Suprapubic skin (tissue), 4 donors: ENCODE results near the gene MTRF1L. TPM values are rescaled to one million over a fixed set of nuclear protein-coding genes. Genes with fewer than 3 reads are reported as not detected.

ENCODE experiments used
- DNase-seq, 2 donors: peaks; one replicate each; pipeline ENCODE4 v3.0.0-alpha.2; 2019; ENCODE audit warnings: low spot score in 2 of 2
- H3K27ac ChIP-seq: fragments of 200-600 bp; sonication (generic); one replicate; pipeline ENCODE4 v1.5.1; 2019
- H3K27me3 ChIP-seq: fragments of 200-600 bp; sonication (generic); one replicate; pipeline ENCODE4 v1.5.1; 2019
- H3K36me3 ChIP-seq: fragments of 200-600 bp; sonication (generic); one replicate; pipeline ENCODE4 v1.5.1; 2019
- H3K4me1 ChIP-seq: fragments of 200-600 bp; sonication (generic); one replicate; pipeline ENCODE4 v1.5.1; 2019
- H3K4me3 ChIP-seq: fragments of 200-600 bp; sonication (generic); one replicate; pipeline ENCODE4 v1.5.1; 2019; ENCODE audit warnings: mild to moderate bottlenecking
- H3K9me3 ChIP-seq: fragments of 200-600 bp; sonication (generic); one replicate; pipeline ENCODE4 v1.5.1; 2019
- EP300 ChIP-seq: sonication (generic); formaldehyde crosslinking; IDR thresholded peaks from one replicate; pipeline ENCODE4 v1.6.1; 2017; ENCODE audit warnings: antibody characterized with exemption
- POLR2A ChIP-seq, 2 donors: fragments of 450-650 bp; IDR thresholded peaks; one replicate each; pipeline ENCODE4 v1.6.1; 2017; ENCODE audit warnings: antibody characterized with exemption in 2 of 2, mild to moderate bottlenecking in 2 of 2, moderate library complexity in 2 of 2
- POLR2AphosphoS5 ChIP-seq, 3 donors: sonication (generic); formaldehyde crosslinking; IDR thresholded peaks; one replicate each; pipeline ENCODE4 v1.6.1; 2017; ENCODE audit warnings: antibody characterized with exemption in 3 of 3
- WGBS: methylation state at CpG from one replicate; pipeline ENCODE4 v1.1.5; 2018; 5-methylcytosine and 5-hydroxymethylcytosine counted together
- total RNA-seq, 4 donors: library from RNA; depleted of rRNA; stranded (reverse); fragments of >200 nt; gene quantifications; one replicate each; pipeline ENCODE4 v1.1.0, GENCODE V29; 2016
- TF ChIP-seq, protein P1 (sequence below), 2 donors: fragments of 200-600 bp in 1 of 2; fragments of 450-650 bp in 1 of 2; sonication (generic) in 1 of 2; IDR thresholded peaks; one replicate each; pipeline ENCODE4 v1.5.1; 2016 to 2019; ENCODE audit warnings: antibody characterized with exemption in 2 of 2, mild to moderate bottlenecking in 1 of 2, moderate library complexity in 1 of 2

Gene MTRF1L
- total RNA-seq, 4 donors from 2014 or later = 10.7 to 16.5 (median 12.3) TPM

DNA sequence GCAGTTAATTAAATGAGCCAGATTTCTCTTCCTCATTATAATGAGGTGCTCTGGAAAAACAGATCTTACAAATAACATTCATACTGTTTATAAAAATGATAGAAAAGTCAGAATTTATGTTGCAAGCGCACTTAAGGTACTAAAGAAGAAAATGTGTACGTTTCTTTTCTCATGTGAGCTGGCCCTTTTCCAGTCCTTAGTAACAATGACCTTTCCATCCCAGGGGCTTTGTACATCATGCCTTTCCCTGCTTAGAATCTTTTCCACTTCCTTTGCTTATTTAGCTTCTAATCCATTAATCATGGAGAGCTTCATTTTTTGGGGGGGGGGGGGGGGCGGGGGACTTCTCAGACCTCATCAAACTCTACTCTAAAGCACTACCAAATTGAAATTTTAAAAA is 24.5 kb downstream of the MTRF1L start:
- DNase-seq = no peak
- WGBS = 78% methylated on average over 3 of the region's 3 CpGs
- TF ChIP-seq, protein P1, sequence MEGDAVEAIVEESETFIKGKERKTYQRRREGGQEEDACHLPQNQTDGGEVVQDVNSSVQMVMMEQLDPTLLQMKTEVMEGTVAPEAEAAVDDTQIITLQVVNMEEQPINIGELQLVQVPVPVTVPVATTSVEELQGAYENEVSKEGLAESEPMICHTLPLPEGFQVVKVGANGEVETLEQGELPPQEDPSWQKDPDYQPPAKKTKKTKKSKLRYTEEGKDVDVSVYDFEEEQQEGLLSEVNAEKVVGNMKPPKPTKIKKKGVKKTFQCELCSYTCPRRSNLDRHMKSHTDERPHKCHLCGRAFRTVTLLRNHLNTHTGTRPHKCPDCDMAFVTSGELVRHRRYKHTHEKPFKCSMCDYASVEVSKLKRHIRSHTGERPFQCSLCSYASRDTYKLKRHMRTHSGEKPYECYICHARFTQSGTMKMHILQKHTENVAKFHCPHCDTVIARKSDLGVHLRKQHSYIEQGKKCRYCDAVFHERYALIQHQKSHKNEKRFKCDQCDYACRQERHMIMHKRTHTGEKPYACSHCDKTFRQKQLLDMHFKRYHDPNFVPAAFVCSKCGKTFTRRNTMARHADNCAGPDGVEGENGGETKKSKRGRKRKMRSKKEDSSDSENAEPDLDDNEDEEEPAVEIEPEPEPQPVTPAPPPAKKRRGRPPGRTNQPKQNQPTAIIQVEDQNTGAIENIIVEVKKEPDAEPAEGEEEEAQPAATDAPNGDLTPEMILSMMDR (IDR thresholded peaks at IDR 0.05) = no peak
- no peak for TF ChIP-seq EP300
- Histone ChIP-seq H3K27ac (no peak overlapping the region), H3K4me1 (peaks cover 15% of the 10 kb centered on the region), H3K36me3 (peaks cover 9% of the 10 kb centered on the region), H3K4me3 (no peak overlapping the region), H3K9me3 (no peaks in the 10 kb centered on the region), H3K27me3 (no peaks in the 10 kb centered on the region)

DNA sequence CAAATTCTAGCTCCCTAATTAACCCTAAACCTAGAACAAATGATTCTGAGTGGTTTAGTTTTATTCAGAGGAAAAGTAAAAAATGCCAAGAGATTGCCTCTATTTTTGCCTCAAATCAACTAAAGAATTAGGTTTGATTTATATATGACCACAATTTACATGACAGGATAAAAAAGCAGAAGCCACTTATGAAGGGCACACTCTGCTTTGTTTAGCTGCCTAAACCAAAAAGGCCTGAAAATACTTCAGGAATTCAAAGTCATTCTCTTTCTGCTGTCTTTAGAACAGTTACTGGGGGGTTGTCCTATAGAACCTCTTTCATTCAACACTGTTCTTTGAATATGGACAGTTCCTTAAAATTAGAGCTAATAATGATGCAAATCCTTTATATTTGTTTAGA is 25.0 kb downstream of the MTRF1L start:
- no peak for TF ChIP-seq POLR2A (IDR thresholded peaks at IDR 0.05)
- Histone ChIP-seq H3K4me1 (peaks cover 12% of the 10 kb centered on the region), H3K36me3 (peaks cover 14% of the 10 kb centered on the region)

DNA sequence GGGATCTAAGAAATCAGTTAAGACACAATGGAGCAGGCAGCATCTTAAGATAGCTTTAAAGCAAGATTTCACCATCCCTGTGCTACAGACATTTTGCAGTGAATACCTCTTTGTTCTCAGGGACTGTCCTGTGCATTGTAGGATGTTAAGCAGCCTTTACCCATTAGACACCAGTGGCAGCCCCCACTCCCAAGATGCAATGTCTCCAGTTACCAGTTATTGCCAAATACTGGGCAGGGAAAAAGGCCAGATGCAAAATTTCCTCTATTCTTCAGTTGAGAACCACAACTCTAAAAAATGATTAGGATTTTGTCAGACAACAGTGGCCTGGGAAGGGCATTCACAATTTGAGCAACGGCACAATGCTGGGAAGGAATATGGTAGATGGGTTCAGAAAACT is 25.8 kb downstream of the MTRF1L start:
- TF ChIP-seq, protein P1 (IDR thresholded peaks at IDR 0.05) = no peak
- TF ChIP-seq POLR2A (IDR thresholded peaks at IDR 0.05) (no peak), POLR2AphosphoS5 (IDR thresholded peaks at IDR 0.05) (no peak), EP300 (no peak)

More for the DNA sequence above, 25.0 kb downstream of the MTRF1L start:
- DNase-seq = no peak
- Histone ChIP-seq H3K4me3 (no peak overlapping the region), H3K9me3 (no peaks in the 10 kb centered on the region), H3K27ac (no peak overlapping the region), H3K27me3 (no peaks in the 10 kb centered on the region)

DNA sequence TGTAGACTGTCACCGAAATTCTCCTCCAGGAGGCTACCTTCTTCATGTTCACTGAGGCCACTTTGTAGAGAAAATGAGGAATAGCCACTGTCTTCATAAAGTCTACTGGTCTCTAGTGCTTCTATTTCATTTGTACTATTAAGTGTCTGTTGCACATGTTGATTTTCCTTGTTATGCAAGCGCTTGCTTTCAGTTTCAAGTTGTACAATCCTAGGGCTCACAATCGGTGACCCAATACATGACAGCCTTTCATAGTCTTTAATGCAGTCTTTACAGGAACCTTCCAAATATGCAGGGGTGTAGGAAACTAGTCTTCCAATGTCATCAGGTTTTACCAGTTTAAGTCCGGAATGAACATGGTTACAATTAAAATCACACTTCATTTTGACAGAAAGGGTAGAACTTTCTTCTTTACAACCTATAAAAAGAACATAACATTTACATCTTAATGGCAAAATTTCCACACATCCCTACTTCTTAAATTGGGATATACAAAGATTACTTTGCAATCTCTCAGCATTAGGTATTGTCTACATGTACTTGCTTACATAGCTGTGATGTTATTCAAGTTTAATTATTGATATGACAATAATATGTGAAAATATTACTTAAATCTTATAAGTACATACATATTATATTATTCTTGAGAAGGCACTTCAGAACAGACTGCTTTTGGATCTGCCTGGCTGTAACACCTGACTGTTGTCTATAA is 27.1 kb downstream of the MTRF1L start:
- Histone ChIP-seq H3K9me3 (no peaks in the 10 kb centered on the region), H3K27me3 (no peaks in the 10 kb centered on the region), H3K4me3 (no peak overlapping the region), H3K36me3 (peaks cover 36% of the 10 kb centered on the region), H3K4me1 (no peaks in the 10 kb centered on the region), H3K27ac (no peak overlapping the region)
- TF ChIP-seq POLR2A (IDR thresholded peaks at IDR 0.05) (no peak), EP300 (no peak), POLR2AphosphoS5 (IDR thresholded peaks at IDR 0.05) (no peak)
- TF ChIP-seq, protein P1 (IDR thresholded peaks at IDR 0.05) = no peak
- 87% methylated on average over 4 of the region's 4 CpGs for WGBS
- no peak for DNase-seq

More for the DNA sequence above, 25.8 kb downstream of the MTRF1L start:
- H3K9me3 ChIP-seq = no peaks in the 10 kb centered on the region
- peaks cover 22% of the 10 kb centered on the region for H3K36me3 ChIP-seq
- H3K4me3 ChIP-seq = no peak overlapping the region
- no peak for DNase-seq
- no peaks in the 10 kb centered on the region for H3K27me3 ChIP-seq
- 92% methylated on average over 1 of the region's 1 CpG for WGBS
- H3K27ac ChIP-seq = no peak overlapping the region
- H3K4me1 ChIP-seq = peaks cover 4% of the 10 kb centered on the region

DNA sequence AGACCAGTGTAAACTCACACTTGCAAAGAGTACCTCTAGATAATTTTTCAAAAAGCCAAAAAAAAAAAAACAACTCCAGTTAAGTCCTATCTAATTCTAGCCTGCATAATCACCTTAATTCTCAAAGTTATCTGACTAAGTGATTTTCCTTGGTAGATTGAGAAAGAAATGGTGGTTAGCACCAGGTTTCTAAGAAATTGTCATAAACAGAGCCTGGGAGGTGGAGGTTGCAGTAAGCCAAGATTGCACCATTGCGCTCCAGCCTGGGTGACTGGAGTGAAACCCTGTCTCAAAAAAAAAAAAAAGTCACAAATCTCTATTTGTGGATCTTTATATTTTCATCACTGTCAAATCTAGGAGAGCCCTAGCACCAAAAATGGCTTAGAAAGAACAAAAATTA is 28.6 kb downstream of the MTRF1L start:
- H3K27me3 ChIP-seq = no peaks in the 10 kb centered on the region
- TF ChIP-seq, protein P1 (IDR thresholded peaks at IDR 0.05) = no peak
- TF ChIP-seq POLR2AphosphoS5 (IDR thresholded peaks at IDR 0.05) = no peak
- H3K9me3 ChIP-seq = peaks cover 4% of the 10 kb centered on the region
- H3K36me3 ChIP-seq = peaks cover 45% of the 10 kb centered on the region
- H3K4me1 ChIP-seq = no peaks in the 10 kb centered on the region
- 100% methylated on average over 1 of the region's 1 CpG for WGBS
- no peak overlapping the region for H3K4me3 ChIP-seq
- DNase-seq = no peak
- no peak overlapping the region for H3K27ac ChIP-seq
